Measurements from ENCODE around the gene TFAP2E. TPM values are rescaled to one million over a fixed set of nuclear protein-coding genes. Genes with fewer than 3 reads are reported as not detected.
A peak's percentile ranks its signal among the peaks of the same experiment; 100 is the strongest.

The TFAP2E gene
- total RNA-seq, 1 donor from 2014 or later: under 0.01 TPM

DNA sequence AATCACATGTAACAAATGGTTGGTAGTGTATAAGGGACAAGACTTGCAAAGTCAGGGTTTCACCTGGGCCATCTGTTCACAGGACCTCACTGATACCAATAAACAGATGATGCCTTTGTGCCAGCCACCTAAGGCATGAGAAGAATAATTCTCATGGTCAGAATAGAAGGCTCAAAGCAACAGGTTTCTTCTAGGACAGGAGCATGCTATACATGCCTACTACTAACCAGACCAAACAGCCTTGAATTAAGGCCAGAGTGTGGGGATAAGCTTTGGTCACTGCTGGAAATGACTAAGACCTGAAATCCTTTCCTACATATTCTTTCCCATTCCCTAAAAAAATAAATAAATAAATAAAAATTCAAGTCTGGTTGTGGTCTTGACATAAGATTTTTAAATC is 50.7 kb downstream of the TFAP2E start:
- no peak overlapping the region for H3K4me3 ChIP-seq (ENCODE audit: low read depth, low read length)
- TF ChIP-seq CTCF (IDR thresholded peaks at IDR 0.05; ENCODE audit: insufficient read depth, low read length, severe bottlenecking): no peak
- peaks cover 4% of the 10 kb centered on the region for H3K36me3 ChIP-seq (ENCODE audit: control insufficient read depth, insufficient read depth, low read length)
- DNase-seq (ENCODE audit: low read depth): no peak
- H3K27me3 ChIP-seq (ENCODE audit: control insufficient read depth, insufficient read depth, low read length): no peaks in the 10 kb centered on the region
- no peak for FAIRE-seq

DNA sequence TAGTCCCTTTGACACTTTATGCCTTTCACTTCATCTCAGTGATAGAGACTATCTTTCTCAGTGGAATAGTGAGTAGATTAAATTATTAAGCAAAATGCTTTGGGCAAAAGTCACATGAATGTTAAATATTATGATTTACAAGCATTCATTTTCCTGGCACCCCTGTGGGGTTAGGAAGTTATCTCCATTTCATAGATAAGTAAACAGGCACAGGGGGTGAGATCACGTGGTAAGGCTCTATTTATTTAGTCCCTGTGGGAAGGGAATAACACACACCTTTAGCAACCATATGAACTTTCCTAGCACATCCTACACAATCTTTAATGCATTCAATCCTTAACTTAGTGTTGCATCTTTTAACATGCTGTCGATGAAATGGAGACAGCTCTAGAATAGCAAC is 55.9 kb downstream of the TFAP2E start:
- no peak for FAIRE-seq
- no peak overlapping the region for H3K4me3 ChIP-seq (ENCODE audit: low read depth, low read length)
- H3K36me3 ChIP-seq (ENCODE audit: control insufficient read depth, insufficient read depth, low read length): peaks cover 5% of the 10 kb centered on the region
- DNase-seq (ENCODE audit: low read depth): no peak
- TF ChIP-seq CTCF (IDR thresholded peaks at IDR 0.05; ENCODE audit: insufficient read depth, low read length, severe bottlenecking): no peak
- H3K27me3 ChIP-seq (ENCODE audit: control insufficient read depth, insufficient read depth, low read length): no peaks in the 10 kb centered on the region

- Histone ChIP-seq H3K4me3 (ENCODE audit: low read depth, low read length) (no peak overlapping the region), H3K36me3 (ENCODE audit: control insufficient read depth, insufficient read depth, low read length) (peaks cover 13% of the 10 kb centered on the region), H3K27me3 (ENCODE audit: control insufficient read depth, insufficient read depth, low read length) (no peaks in the 10 kb centered on the region)
- FAIRE-seq: no peak
- no peak for DNase-seq (ENCODE audit: low read depth)
- TF ChIP-seq CTCF (IDR thresholded peaks at IDR 0.05; ENCODE audit: insufficient read depth, low read length, severe bottlenecking): no peak
These were observed 58.3 kb downstream of the TFAP2E start for GRCh38 chr1:35631396-35631795.

DNA sequence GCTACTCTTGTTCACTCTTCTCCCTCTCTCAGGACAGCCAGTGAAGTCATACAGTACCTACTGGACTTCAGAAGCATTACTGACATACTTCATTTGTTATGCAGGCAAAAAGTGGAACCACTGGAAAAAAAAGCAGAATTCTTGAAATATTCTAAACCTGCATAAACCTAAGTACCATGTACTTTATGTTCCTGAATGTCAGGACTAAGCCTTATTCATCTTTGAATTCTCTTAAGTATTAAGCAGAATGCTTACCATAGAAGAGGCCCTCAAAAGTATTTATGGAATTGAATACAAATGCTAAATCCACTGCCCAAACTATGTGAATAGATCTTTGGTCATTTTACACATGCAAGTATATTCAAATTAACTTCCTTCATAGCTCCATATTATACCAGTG is 60.4 kb downstream of the TFAP2E start:
- H3K27me3 ChIP-seq (ENCODE audit: control insufficient read depth, insufficient read depth, low read length): no peaks in the 10 kb centered on the region
- DNase-seq (ENCODE audit: low read depth): no peak
- H3K36me3 ChIP-seq (ENCODE audit: control insufficient read depth, insufficient read depth, low read length): peaks cover 13% of the 10 kb centered on the region
- no peak for TF ChIP-seq CTCF (IDR thresholded peaks at IDR 0.05; ENCODE audit: insufficient read depth, low read length, severe bottlenecking)
- no peak for FAIRE-seq
- no peak overlapping the region for H3K4me3 ChIP-seq (ENCODE audit: low read depth, low read length)

DNA sequence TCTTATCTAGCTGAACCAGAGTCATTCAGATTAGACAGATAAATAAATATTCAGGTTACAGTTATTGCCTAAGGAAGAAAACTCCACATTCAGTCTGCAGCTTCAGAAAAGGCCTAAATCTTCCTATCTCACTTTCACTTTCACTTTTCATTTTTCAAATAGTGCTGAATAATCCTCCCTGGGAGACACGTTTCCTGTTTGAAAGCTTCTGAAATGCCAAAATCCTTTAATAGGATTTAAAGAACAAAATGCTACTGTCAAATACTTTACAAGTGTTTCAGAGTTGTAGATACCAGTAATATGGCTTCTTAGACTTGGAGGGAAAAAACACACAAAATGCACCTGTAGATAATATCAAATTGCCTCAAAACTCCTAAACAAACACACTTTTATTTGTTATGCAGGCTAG is 64.3 kb downstream of the TFAP2E start:
- Histone ChIP-seq H3K36me3 (ENCODE audit: control insufficient read depth, insufficient read depth, low read length) (peaks cover 11% of the 10 kb centered on the region), H3K27me3 (ENCODE audit: control insufficient read depth, insufficient read depth, low read length) (no peaks in the 10 kb centered on the region), H3K4me3 (ENCODE audit: low read depth, low read length) (peak overlapping the region; percentile 28)
- DNase-seq (ENCODE audit: low read depth) (peak; percentile 48), FAIRE-seq (no peak)
- TF ChIP-seq CTCF (IDR thresholded peaks at IDR 0.05; ENCODE audit: insufficient read depth, low read length, severe bottlenecking): no peak

Measured in bronchial epithelial cell (primary cell).